Pons (tissue), 1 donor: ENCODE results near the gene IZUMO2.
"Not testable (repeated sequence)": the region's sequence is repeated elsewhere in the genome, so short reads cannot be mapped to it uniquely, and the experiment has no call there.

Source experiments
- DNase-seq: peaks from one replicate; pipeline ENCODE4 v3.0.0-alpha.2; 2016; ENCODE audit warnings: low spot score

Gene IZUMO2

DNA sequence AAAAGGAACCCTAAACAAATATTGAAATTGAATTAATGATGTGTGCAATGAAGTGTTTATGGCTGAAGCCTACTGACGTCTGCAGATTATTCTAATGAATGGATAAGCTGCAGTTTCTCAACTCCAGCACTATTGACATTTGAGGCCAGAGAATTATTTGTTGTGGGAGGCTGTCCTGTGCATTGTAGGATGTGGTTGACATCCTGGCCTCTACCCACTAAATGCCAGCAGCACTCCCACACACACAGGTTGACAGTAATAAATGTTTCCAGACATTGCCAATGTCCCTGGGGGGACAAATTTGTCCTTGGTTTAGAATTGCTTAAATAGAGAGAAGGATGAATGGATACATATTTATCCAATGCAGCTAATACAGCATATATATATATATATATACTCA, 21.1 kb upstream of the IZUMO2 start:
- DNase-seq = no peak

- no peak for DNase-seq
Observed at GRCh38 chr19:50181121-50181520, 18.0 kb upstream of the IZUMO2 start.

DNA sequence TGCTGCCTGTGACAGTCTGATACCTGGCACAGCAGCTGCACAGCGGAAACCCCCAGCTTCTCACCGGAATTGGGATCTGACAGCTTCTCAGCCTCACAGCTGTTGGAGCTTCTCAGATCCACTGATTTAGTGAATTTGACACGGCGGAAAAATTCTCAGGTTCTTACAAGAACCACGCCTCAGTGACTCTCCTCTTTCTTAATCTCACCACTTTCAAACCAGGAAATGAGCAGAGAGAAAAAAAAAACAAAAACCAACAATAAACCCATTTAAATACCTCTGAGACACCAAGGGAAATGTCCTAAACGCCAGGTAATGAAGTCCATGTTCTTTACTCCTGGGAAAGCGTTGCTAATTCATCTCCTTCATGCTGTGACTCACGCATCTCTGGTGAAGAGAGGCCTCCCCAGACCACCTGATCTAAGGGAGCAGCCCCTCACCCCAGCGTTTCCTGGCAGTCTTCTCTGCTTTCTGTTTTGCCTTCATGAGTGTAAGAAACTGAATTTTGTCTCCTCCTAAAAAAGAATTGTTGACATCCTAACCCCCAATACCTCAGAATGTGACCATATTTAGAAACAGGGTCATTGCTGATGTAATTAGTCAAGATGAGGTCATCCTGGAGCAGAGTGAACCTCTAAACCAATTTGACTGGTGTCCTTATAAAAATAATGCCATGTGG, 15.9 kb upstream of the IZUMO2 start:
- no peak for DNase-seq

GRCh38 chr19:50178320-50178719, 15.2 kb upstream of the IZUMO2 start:
- DNase-seq = no peak

DNA sequence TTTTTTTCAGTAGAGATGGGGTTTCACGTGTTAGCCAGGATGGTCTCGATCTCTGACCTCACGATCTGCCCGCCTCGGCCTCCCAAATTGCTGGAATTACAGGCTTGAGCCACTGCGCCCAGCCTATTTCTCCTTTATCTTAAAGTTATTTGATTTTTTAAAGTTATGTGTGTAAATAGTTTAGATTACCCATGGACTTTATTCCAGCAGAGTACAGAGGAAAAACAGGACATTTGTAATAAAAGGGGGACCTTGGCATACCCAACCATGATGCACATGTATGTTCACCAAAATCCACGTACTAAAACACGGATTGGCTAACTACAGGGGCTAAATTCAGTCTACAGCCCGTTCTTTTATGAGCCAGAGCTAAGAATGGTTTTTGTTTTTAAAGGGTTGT, 13.7 kb upstream of the IZUMO2 start:
- no peak for DNase-seq

GRCh38 chr19:50175924-50176323, 12.8 kb upstream of the IZUMO2 start:
- no peak for DNase-seq

DNA sequence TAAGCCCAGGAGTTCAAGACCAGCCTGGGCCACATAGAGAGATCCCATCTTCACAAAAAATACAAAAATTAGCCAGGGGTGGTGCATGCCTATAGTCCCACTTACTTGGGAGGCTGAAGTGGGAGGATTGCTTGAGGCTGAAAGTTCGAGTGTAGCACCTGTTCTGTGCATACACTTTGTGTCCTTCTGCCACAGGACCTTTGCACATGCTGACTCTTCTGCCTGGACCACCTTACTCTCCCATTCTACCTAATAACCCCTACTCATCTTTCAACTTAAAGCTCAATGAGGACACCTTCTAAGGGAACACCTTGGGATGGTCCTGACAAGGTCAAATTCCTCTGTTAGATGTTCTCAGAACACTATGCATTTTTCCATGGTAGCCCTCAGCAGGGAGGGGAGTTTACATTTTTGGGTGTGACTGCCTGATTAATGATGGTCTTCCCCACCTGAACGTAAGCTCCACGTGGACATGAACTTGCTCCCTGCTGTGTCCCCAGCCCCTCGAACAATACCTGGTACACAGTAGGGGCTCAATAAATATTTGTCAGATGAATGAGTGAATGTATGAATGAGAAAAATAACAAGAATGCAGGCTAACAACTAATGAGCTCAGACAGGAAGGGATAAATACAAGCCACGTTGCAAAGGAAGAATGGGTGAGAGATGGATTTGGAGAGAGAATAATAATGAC, 11.2 kb upstream of the IZUMO2 start:
- DNase-seq = no peak

DNA sequence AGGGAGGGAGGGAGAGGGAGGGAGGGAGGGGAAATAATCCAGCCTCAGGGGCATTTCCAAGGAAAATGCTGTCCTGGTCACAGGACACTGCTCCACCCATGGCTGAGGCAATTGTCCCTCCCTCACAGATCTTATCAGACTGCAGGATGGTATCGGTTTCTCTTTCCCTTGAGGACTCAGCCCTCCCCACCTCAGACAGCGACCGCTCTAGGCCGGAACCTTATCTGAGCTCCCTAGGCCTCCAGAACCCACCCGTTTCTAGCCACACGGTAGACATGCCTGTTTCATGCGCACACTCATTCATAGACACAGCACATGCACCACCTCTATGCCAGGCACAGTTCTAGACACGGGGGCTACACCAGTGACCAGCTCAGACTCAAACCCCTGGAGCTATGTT, 10.0 kb upstream of the IZUMO2 start:
- no peak for DNase-seq

DNA sequence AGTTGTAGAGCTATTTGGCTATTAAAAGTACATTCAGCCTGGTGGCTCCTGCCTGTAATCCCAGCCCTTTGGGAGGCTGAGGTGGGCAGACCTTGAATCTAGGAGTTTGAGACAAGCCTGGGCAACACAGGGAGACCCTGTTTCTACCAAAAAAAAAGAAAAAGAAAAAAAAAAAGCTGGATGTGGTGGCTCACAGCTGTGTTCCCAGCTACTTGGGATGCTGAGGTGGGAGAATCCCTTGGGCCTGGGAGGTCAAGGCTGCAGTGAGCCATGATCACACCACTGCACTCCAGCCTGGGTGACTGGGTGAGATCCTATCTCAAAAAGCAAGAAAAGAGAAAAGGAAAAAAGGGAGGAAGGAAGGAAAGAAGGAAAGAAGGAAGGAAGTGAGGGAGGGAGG, 9.6 kb upstream of the IZUMO2 start:
- no peak for DNase-seq

DNA sequence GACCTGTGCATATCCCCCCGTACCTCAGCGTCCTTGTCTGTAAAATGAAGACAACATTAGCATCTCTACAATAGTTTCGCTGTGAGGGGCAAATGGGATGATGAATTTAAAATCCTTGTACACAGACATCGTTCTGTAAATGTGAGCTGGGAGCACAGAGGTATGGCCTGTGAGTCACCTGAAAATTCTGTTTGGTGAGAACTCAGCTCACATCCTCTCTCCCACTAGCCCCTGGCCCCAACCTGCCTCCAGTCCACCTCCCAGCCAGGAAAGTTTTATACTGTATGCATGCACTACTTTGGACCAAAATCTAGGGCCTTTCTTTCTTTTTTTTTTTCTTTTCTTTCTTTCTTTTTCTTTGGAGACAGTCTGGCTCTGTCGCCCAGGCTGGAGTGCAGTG, 8.7 kb upstream of the IZUMO2 start:
- DNase-seq = no peak

GRCh38 chr19:50167314-50167721, 4.2 kb upstream of the IZUMO2 start:
- no peak for DNase-seq

GRCh38 chr19:50159078-50159477, 4.0 kb downstream of the IZUMO2 start:
- DNase-seq = no peak

DNA sequence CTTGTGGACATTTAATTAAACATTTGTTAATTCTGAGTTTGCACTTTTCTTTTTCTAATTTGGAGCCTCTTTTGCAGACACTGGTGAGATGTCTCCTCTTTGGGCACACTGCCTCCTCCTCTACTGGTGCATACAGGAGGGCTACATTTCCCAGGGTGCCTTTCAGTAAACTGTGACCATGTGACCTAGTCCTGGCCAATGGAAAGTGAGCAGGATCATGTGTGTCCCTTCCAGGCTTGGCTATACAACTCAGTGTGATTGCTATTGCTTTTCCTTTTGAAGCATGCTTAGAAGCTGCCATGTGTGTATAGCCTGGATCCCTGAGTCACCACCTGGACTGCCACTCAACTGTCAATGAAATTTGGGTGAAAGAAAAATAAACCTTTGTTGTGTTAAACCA, 4.5 kb downstream of the IZUMO2 start:
- no peak for DNase-seq

GRCh38 chr19:50155520-50156109, 7.5 kb downstream of the IZUMO2 start:
- no peak for DNase-seq

DNA sequence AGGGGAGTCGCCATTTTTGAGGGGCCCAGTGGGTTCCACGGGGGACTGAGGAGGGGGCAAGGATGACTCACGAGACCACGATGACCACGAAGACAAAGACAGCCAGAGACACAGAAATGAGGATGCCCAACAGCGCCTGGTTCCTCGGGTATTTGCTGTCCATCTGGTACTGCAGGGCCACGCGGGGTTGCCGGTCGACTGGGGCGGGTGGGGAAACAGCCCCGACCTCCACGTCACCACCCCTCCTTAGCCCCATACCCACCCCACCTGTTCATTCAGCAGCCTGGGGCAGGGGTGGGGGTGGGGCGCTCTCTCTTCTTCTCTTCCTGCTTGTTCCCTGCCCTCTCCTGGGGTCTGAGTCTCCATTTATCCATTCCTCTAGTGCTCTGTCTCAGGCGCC, 8.6 kb downstream of the IZUMO2 start:
- no peak for DNase-seq

- peak; percentile 5 for DNase-seq
Observed at GRCh38 chr19:50152578-50152977, 10.5 kb downstream of the IZUMO2 start.

DNA sequence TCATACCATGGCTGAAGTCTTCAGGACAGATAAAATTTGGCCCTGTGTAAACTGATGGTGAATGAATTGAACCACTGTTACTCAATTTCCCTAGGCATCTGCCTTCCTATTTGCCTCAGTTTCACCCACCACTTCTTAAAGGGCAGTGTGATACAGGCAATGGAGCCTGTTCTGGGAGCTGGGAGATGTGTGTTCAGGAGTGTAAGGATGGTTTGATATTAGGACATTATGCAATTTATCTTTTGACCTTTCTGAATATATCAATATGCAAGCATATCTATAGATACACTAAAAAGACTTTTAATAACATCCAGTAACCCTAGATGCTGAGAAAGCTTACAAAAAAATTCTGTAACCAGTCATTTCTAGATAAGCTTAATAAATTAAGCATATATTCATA, 14.6 kb downstream of the IZUMO2 start:
- DNase-seq = no peak

DNA sequence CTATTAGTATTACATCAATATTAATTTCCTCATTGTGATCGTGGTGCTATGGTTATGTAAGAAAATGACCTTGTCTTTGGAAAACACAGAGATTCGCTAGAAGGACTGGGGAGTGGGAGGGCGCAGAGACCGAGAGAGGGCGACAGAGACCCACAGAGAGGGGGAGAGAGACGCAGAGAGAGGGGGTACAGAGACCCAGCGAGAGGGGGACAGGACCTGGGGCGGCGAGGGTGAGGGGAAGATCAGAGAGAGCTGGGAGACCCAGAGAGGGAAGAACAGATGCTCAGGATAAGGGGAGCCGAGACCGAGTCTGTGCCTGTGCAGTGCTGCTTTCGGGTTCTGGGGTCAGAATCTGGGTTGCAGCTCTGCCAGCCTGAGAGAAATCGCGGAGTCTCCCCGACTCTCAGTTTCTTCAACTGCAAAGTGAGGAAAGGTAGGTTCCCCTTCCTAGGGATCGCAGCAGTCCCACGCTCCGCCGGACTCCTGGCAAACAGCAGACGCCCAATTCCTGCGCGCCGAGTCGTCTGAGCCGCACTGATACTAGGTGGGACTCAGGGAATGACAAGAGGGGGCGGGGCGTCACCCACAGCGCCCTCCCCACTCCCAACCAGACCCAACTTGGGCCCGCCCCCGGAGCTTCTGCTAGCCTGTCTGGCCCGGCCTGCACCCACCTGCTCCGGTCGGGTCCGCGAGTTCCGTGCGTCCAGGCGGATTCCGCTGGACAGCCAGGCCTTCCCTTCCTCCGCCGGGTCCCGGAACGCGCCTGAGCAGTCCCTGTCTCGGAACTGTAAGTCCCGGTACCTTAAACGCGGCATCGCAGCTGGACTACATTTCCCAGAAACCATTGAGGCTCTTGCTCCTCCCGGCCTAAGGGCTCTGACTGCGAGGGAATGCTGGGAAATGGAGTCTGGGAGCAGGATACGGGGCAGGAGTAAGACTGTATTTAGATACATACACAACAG, 15.3 kb downstream of the IZUMO2 start:
- peak; percentile 95 for DNase-seq

DNA sequence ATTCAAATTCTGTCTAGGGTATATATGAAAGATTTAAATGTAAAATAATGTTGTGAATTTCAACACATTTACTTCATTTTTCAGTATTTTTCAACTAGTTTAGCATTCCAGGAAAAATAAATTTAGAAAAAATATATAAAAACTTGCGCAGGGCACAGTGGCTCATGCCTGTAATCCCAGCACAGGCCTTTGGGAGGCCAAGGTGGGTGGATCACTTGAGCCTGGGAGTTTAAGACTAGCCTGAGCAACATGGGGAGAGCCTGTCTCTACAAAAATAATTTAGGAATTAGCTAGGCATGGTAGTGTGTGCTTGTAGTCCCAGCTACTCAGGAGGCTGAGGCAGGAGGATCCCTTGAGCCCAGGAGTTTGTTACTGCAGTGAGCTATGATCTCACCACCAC, 21.2 kb downstream of the IZUMO2 start:
- DNase-seq = not testable (repeated sequence)

- DNase-seq = not testable (repeated sequence)
Observed at GRCh38 chr19:50140118-50140845, 22.8 kb downstream of the IZUMO2 start.

DNA sequence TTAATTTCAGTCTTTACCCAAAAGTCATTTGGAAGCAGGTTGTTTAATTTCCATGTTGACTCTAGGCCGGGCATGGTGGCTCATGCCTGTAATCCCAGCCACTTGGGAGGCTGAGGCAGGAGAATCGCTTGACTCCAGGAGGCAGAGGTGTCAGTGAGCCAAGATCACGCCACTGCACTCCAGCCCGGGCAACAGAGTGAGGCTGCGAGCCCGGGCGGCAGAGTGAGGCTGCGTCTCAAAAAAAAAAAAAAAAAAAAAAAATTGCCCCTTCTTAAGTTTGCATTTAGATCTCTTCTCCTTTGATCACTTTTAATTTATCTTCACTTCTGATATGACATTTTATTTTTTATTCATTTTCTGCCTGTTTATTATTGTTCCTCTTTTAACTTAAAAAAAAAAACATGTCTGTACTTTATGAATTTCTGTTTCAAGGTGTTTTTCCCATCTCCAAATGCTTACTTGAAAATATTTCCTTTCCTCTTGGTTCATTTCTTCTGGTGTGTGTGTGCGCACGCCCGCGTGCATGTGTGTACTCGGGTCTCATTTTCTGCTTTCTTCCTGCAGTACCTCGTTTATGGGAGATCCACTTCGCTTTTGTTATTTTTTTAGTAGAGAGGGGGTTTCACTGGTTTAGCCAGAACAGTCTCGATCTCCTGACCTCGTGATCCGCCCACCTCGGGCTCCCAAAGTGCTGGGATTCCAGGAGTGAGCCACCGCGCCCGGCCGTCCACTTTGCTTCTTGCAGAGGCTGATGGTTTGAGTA, 26.3 kb downstream of the IZUMO2 start:
- not testable (repeated sequence) for DNase-seq
